MM.1S (cell line): Measurements from ENCODE around the gene MAP3K7CL.
A peak's percentile ranks its signal among the peaks of the same experiment; 100 is the strongest.

Source experiments
- DNase-seq: peaks from one replicate; pipeline ENCODE4 v3.0.0-alpha.2; 2015
- H2AFZ ChIP-seq: fragments of 300-600 bp; sonication (generic); 2 replicates; pipeline ENCODE4 v1.6.0; 2016; ENCODE audit warnings: antibody characterized with exemption, low read length
- H3F3A ChIP-seq: fragments of 300-600 bp; sonication (generic); 2 replicates; pipeline ENCODE4 v1.6.1; 2016; ENCODE audit warnings: mild to moderate bottlenecking, antibody characterized with exemption, low read length, moderate library complexity, mixed read lengths; ENCODE audit not compliant: insufficient read depth
- H3K27ac ChIP-seq: fragments of 300-600 bp; sonication (generic); 2 replicates; pipeline ENCODE4 v1.5.1; 2016; ENCODE audit warnings: mild to moderate bottlenecking, low read length
- H3K27me3 ChIP-seq: fragments of 300-600 bp; sonication (generic); replicated peaks from 2 replicates; pipeline ENCODE4 v1.6.0; 2016; ENCODE audit warnings: low read length; ENCODE audit not compliant: insufficient read depth
- H3K36me3 ChIP-seq: fragments of 300-600 bp; sonication (generic); replicated peaks from 2 replicates; pipeline ENCODE4 v1.6.1; 2016; ENCODE audit warnings: mild to moderate bottlenecking, low read length, mixed read lengths; ENCODE audit not compliant: insufficient read depth
- H3K4me1 ChIP-seq: fragments of 300-600 bp; sonication (generic); 2 replicates; pipeline ENCODE4 v1.6.1; 2016; ENCODE audit warnings: low read length, mixed read lengths
- H3K4me2 ChIP-seq: fragments of 300-600 bp; sonication (generic); 2 replicates; pipeline ENCODE4 v1.6.0; 2016; ENCODE audit warnings: low read depth, low read length
- H3K4me3 ChIP-seq: fragments of 300-600 bp; sonication (generic); 2 replicates; pipeline ENCODE4 v1.5.1; 2016; ENCODE audit warnings: low read length, mixed read lengths
- H3K79me2 ChIP-seq: fragments of 300-600 bp; sonication (generic); 2 replicates; pipeline ENCODE4 v1.6.1; 2016; ENCODE audit warnings: mixed run types, low read length, mixed read lengths
- H3K9ac ChIP-seq: fragments of 300-600 bp; sonication (generic); 2 replicates; pipeline ENCODE4 v1.6.1; 2016; ENCODE audit warnings: low read length, mixed read lengths
- H3K9me2 ChIP-seq: fragments of 300-600 bp; sonication (generic); replicated peaks from 2 replicates; pipeline ENCODE4 v1.6.1; 2016; ENCODE audit warnings: mild to moderate bottlenecking, low read length, mixed read lengths; ENCODE audit not compliant: insufficient read depth
- H3K9me3 ChIP-seq: fragments of 300-600 bp; sonication (generic); replicated peaks from 2 replicates; pipeline ENCODE4 v1.6.1; 2016; ENCODE audit warnings: mild to moderate bottlenecking, low read length, mixed read lengths; ENCODE audit not compliant: insufficient read depth
- H4K20me1 ChIP-seq: fragments of 300-600 bp; sonication (generic); 2 replicates; pipeline ENCODE4 v1.6.1; 2016; ENCODE audit warnings: mild to moderate bottlenecking, low read length, moderate library complexity, mixed read lengths; ENCODE audit not compliant: insufficient read depth
- CTCF ChIP-seq: fragments of 300-600 bp; sonication (generic); IDR thresholded peaks from 2 replicates; pipeline ENCODE4 v1.5.1; 2016; ENCODE audit warnings: antibody characterized with exemption, low read length, mixed read lengths
- EZH2 ChIP-seq: fragments of 300-600 bp; sonication (generic); optimal IDR thresholded peaks from 2 replicates; pipeline ENCODE3; 2017; ENCODE audit warnings: low read depth, mild to moderate bottlenecking, antibody characterized with exemption, low read length, mixed read lengths
- EZH2phosphoT487 ChIP-seq: fragments of 300-600 bp; sonication (generic); IDR thresholded peaks from 2 replicates; pipeline ENCODE4 v1.6.1; 2018; ENCODE audit warnings: antibody characterized with exemption, low read length

Gene MAP3K7CL

GRCh38 chr21:29193901-29194300 lies 63.5 kb downstream of the MAP3K7CL start:
- H3K27ac ChIP-seq, result no peak overlapping the region
- H3K79me2 ChIP-seq, result no peaks in the 10 kb centered on the region
- 0 out of 2 replicates have a peak, but pooled peaks cover 6% of the 10 kb centered on the region for H3F3A ChIP-seq
- no peak overlapping the region for H3K4me2 ChIP-seq
- peaks cover 11% of the 10 kb centered on the region for H3K4me1 ChIP-seq
- no peak for TF ChIP-seq CTCF
- no peak for TF ChIP-seq EZH2
- no peak for TF ChIP-seq EZH2phosphoT487
- H3K4me3 ChIP-seq, result no peak overlapping the region
- DNase-seq, result no peak
- no peaks in the 10 kb centered on the region for H3K27me3 ChIP-seq
- H3K9me3 ChIP-seq, result no peaks in the 10 kb centered on the region
- no peaks in the 10 kb centered on the region for H3K9me2 ChIP-seq
- H3K9ac ChIP-seq, result no peak overlapping the region
- H4K20me1 ChIP-seq, result no peaks in the 10 kb centered on the region
- no peak overlapping the region for H2AFZ ChIP-seq
- no peaks in the 10 kb centered on the region for H3K36me3 ChIP-seq

DNA sequence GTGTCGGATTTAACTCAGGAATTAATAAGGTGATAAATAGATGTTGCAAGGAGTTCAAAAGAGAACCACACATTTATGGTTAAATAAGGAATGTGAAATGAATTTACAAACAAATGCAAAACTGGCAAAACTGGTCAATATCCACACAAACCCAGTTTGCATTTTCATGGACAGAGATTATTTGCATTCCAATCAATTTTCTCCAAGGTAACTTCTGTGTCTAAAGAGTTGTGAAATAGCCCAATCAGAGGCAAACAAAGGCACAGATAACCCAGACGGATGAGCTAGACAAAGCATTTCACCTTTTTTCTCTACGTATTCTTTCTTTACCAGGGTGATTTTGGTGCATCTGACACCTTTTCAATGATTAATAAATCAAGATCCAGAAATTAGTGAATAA lies 63.9 kb downstream of the MAP3K7CL start:
- H3K27ac ChIP-seq, result no peak overlapping the region
- no peak overlapping the region for H3K9ac ChIP-seq
- peaks cover 11% of the 10 kb centered on the region for H3K4me1 ChIP-seq
- H3K9me3 ChIP-seq, result no peaks in the 10 kb centered on the region
- DNase-seq, result no peak
- H4K20me1 ChIP-seq, result no peaks in the 10 kb centered on the region
- H3K9me2 ChIP-seq, result no peaks in the 10 kb centered on the region
- H3K27me3 ChIP-seq, result no peaks in the 10 kb centered on the region
- H3K4me2 ChIP-seq, result no peak overlapping the region
- H3K79me2 ChIP-seq, result no peaks in the 10 kb centered on the region
- H3K36me3 ChIP-seq, result no peaks in the 10 kb centered on the region
- H2AFZ ChIP-seq, result no peak overlapping the region
- no peak for TF ChIP-seq CTCF
- 0 out of 2 replicates have a peak, but pooled peaks cover 6% of the 10 kb centered on the region for H3F3A ChIP-seq
- no peak overlapping the region for H3K4me3 ChIP-seq

DNA sequence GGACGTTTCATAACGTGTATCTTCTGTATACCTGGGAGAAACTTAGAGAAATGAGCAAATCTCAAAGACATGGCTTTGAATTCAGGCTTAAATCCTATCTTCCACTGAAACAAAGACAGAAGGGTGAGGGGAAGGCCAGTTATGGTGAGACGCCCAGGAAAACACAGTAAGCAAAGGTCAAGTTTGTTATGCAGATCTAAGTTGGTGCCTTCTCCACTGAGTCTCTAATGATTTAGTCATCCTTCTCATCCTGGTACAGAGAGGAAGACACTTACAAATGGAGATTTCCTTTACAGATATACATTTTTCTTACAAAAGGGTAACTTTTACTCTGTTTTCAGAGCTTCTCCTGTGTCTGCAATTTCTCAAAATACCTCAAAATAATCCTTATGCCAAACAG lies 64.4 kb downstream of the MAP3K7CL start:
- no peak for TF ChIP-seq CTCF
- no peak for TF ChIP-seq EZH2
- TF ChIP-seq EZH2phosphoT487, result no peak
- no peaks in the 10 kb centered on the region for H3K27me3 ChIP-seq
- no peak for DNase-seq
- H3K4me1 ChIP-seq, result peaks cover 11% of the 10 kb centered on the region
- H3K36me3 ChIP-seq, result no peaks in the 10 kb centered on the region
- H2AFZ ChIP-seq, result no peak overlapping the region
- 0 out of 2 replicates have a peak, but pooled peaks cover 6% of the 10 kb centered on the region for H3F3A ChIP-seq
- no peaks in the 10 kb centered on the region for H3K9me3 ChIP-seq
- no peaks in the 10 kb centered on the region for H3K79me2 ChIP-seq
- peak overlapping the region; percentile 63; the same call in 1 of the 2 replicates for H3K4me2 ChIP-seq
- no peak overlapping the region for H3K27ac ChIP-seq
- no peaks in the 10 kb centered on the region for H3K9me2 ChIP-seq
- H3K4me3 ChIP-seq, result no peak overlapping the region
- no peaks in the 10 kb centered on the region for H4K20me1 ChIP-seq
- H3K9ac ChIP-seq, result no peak overlapping the region
